GM18909 (cell line): ENCODE measurements around the gene CARD8.

Experiments used
- ATAC-seq: cut with Tn5 transposase; IDR thresholded peaks from one replicate; pipeline ENCODE4 v1.9.1; 2021; ENCODE audit warnings: mild to moderate bottlenecking; ENCODE audit not compliant: unreplicated experiment, poor library complexity

The CARD8 gene

DNA sequence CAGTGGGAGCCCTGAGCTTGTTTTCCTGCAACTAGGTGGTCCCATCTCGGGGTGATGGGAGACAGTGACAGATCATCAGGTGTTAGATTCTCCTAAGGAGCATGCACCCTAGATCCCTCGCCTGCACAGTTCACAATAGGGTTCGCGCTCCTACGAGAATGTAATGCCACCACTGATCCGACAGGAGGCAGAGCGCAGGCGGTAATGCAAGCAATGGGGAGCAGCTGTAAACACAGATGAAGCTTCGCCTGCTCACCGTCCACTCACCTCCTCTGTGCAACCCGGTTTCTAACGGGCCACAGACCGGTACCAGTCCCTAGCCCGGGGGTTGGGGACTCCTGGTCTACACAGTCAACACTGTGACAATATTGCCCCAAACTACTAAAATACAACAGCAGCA is 38.8 kb downstream of the CARD8 start:
- no peak for ATAC-seq

DNA sequence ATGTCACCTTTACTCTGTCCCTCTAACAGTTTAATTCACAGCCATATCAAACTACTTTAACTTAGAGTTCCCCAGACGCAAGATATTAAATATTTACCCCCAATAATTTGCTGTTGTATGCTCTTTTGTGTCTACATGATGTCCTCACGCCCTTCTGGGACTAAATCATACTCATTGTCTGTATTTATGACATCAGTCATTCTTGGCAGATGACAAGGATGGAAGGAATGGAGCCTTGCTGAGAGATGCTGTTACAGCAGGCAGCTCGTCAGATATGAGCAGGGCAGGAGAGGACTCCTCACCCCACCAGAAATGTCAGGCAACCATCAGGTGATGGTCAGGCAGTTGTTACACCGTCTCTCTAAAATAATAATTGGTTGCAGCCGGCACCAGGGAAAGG is 41.8 kb downstream of the CARD8 start:
- no peak for ATAC-seq

DNA sequence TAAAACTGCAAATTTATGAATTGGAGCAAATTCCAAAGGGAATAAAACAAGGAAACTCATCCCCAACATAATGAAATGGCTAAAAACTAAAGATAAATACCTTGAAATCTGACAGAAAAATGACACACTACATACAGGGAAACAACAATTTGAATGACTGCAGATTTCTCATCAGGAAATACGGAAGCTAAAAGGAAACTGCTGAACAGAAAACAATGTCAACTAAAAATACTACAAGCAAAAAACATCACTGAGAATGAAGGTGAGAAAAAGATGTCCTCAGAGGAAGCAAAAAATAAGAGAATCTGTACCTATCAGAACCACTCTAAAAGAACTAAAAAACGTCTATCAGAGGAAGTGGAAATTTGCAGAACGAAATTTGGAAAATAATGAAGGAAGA is 45.7 kb downstream of the CARD8 start:
- no peak for ATAC-seq

DNA sequence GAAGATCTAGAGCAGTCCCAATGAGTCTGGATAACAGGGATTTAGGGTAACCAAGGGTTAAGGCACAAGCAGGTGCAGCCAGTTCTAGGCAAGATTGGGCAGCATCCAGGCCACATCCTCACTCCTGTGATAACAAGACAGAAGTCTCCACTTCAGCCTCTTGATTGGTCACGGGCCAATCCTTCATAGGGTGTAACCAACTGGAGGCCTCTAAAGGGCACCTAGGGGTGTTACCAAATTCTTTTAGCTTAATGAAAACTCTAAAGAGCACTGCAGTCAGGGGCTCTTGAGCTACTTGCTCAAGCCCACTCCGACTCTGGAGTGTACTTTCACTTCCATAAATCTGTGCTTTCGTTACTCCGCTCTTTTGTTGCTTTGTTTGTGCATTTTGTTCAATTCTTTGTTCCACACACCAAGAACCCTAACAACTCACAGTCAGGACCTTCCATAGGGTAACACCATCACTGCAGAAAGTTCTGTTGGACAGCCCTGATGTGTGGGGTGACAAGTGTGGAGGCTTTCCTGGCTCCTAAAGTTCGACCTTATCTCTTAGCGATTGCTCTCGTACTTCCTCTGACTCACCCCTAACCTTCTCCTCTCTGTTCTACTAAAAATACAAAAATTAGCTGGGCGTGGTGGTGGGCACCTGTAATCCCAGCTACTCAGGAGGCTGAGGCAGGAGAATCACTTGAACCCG is 49.2 kb downstream of the CARD8 start:
- ATAC-seq = no peak

DNA sequence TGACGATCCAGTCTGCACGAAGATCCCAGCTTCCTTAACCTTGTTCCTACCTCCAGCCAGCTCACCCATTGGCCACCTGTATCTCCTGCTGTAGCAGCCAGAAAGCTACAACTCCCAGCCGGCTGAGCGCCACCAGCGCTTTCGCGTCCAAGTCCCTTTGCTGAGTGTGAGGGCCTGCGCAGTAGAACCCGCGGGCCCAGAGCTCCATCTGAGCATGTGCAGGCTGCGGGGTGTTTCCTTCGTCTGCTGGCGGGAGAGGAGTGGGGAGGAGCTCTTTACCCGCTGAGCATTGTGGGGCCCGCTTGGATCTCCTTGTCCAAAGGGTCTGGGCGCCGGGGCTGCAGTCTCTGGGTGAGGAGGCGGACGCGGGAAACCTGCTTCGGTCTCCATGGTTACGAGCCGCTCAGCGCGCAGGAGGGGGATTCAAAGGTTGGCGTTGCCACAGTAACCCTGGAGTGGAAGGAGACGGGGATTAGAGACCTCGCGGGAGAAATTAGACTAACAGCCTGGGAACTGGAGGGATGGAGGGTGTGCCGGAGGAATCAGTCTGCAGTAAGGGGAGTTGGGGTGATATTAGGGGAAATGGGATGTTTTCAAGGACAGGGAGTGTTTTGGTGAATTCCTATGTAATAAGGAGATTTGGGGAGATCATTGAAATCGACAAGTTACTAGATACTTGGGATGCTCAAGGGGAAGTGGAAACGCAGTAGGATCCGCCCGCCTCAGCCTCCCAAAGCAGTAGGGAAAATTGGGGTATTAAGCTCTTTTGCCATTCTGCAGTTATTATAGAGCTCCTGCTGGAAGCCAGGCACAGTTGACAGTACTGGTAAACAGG is 51.7 kb downstream of the CARD8 start:
- ATAC-seq = peak; percentile 91

DNA sequence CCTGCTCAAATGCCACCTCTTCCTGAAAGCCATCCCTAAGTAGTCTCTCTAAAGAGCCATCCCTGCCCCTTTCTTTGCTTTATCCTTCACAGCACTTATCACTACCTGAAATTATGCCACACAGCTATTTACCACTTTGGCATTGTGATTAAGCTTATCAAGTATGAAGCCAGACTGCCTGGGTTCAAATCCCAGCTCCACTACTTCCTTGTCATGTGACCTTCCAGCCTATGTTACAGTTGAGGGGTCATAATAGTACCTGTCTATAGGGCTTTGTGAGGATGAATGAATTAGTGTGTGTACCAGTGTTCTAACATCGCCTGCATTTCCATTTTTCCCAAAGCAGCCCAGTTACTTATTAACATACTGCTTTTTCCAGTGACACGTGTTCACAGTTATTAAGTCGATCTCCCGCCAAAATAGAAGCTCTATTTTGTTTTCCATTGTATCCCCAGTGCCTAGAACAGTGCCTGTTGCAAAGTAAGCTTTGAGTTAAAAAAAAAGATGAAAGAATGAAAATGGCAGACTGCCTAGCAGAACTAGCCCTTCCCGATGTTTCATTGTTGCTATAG is 52.4 kb downstream of the CARD8 start:
- ATAC-seq = no peak

DNA sequence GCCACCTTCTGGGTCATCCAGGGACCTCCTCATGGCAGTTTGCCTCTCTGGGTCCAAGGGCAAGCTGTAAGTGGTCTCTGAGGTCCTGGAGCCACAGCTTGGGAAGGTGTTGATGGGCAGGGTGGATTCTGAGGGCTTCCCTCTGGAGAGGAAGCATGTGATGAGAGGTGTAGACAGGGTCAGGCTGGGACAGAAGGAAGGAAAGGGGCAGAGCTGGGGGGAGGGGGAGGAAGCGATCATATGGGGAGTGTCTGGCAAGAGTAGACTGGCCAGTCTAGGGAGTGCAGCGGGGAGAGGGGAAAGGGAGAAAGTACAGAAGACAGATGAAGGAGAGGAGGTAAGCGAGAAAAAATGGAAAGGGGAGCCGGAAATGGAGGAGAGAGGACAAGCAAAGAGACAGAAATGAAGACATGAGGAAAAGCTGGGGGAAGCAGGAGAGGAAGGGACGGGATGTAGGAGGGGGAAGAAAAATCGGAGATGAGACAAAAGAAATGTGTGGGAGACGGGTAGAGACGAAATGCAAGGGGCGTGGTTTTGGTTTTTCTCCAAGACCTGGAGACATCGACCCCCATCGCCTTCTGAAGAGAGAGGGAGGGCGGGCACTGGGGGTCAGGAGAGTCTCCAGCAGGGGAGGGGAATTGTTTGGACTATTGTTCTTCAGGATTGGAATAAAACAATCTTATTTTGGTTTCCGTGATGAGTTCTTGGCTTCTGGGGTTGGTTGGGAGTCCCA is 58.6 kb downstream of the CARD8 start:
- ATAC-seq = no peak

DNA sequence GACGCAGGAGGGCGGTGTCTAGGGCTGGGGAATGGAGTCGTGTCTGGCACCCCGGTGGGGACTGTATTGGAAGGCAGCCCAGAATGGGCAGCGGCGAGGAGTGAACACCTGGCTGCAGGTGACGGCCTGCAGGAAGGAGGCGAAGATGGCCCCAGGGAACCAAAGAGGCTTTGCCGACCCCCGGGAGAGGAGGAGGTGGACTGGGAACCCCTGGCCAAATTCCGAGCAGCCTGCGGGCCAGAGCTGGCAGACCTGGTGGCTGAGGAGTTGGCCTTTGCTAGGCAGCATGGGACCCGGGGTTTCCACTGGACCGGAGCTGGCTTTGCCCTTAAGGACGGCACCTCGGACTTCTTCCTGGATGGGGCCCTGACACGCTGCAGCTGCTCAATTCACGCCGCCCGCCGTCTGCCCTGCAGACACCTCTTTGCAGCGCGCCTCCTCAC is 59.4 kb downstream of the CARD8 start:
- no peak for ATAC-seq

DNA sequence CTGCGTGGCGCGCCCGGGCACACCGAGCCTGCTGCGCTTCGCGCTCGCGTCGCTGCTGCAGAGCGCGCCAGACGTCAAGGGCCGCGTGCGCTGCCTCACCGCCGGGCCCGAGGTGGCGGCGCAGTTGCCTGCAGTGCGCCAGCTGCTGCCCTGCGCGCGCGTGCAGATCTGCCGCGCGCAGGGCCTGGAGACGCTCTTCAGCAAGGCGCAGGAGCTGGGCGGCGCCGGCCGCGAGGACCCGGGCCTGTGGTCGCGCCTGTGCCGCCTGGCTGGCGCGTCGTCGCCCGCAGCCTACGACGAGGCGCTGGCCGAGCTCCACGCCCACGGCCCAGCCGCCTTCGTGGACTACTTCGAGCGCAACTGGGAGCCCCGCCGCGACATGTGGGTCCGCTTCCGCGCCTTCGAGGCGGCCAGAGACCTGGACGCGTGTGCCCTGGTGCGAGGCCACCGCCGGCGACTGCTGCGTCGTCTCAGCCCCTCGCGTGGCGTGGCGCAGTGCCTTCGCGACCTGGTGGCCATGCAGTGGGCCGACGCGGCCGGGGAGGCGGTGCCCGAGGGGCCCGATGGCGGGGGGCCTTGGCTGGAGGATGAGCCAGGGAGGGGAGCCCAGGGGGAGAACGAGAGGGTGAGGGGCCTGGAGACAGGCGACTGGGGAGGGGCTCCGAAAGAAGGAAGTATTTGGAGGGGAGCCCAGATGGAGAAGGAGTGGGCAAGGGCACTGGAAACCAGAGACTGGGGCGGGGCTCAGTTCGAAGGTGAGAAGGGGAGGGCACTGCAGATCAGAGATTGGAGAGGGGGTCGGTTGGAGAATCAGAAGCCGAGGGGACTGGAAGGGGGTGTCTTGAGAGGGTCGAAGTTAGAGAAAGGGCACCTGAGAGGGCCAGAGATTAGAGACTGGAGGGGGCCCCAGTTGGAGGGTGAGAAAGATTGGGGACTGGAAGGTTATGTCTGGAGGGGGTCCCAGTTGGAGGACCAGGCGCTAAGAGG is 60.6 kb downstream of the CARD8 start:
- no peak for ATAC-seq

DNA sequence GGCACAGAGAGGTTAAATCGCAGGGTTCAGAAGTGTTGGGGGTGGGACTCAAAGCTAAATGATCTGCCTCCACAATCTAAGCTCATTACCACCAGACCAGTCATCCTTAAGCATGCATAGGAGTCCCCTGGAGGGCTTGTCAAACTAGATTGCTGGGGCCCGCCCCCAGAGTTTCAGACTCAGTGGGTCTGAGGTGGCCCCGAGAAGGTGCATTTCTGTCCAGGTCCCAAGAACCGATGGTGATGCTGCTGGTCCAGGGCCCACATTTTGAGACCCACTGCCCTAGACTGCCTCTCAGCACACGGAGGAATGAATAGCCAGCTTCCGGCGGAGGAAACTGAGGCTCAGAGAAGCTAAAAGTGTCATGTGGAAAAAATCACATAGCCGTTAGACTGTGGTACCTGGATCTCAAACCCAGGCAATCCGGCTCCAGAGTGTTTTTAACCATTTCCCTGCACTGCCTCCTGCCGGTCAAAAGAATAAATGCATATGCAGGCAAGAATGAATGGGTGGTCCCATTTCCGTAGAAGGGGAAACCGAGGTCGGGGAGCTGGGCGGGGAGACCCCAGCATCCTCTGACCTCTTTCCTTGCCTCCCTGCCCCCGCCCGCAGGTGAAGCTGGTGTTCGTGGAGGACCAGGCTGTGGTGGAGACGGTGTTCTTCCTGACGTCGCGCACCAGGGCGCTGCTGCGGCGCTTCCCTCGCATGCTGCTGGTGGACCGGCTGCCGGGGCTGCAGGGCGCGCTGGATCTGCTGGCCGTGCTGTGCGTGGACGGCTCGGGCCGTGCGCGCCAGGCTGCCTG is 61.5 kb downstream of the CARD8 start:
- no peak for ATAC-seq

DNA sequence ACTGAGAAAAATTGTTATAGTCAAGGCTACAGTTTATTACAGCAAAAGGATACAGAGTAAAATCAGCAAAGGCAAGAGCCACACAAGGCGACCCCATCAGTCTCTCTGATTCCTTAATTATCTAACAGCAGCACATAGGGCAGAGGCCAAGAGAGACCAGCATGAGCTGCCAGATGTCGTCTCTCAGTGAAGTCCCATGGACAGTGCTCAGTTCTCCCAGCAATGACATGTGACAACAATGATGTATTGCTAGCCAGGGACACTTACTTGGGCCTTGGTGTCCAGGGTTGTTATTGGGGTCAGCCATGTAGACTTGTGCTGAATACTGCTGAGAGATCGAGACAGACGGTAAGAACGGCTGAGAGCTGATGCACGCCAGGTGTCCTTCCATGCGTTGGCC is 63.0 kb downstream of the CARD8 start:
- no peak for ATAC-seq

DNA sequence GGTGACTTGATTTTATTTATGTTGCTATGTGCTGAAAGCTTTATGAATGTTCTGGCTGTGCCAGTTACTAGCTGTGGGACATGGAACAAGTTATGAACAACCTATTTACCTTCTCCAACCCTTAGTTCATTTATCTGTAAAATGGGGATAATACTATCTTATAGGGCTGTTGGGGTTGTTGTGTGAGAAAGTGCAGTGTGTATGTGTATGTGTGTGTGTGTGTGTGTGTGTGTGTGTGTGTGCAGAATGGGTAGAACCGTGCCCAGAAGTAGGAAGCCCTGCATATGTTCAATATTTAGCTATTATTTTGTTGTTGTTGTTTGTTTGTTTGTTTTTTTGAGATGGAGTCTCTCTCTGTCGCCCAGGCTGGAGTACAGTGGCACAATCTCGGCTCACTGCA is 64.8 kb downstream of the CARD8 start:
- ATAC-seq = no peak

DNA sequence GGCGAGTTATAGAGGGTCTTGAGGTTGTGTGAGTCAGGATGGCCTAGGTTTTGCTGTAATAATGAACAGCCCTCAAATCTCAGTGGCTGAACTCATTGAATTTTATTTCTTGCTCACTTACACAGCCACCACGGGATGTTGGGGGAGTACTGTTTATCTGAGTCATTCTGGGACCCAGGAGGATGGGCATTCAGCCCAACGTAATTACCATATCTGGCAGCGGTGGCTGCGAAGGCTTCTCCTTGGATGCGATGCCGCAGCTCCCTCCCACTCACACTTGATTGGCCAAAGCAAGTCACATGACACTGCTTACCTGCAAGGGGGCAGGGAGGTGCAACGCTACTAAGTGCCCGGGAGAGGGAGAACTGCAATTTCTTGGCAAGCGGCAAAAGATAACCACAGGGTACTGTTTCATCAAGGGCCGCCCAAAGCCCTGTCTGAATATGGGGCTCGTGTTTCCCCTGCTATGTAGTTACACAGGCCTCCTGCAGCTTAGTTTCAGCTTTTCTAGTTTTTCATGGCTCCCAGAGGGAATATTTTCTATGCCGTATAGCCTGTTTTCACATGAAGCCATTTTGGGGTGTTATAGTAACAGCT is 65.3 kb downstream of the CARD8 start:
- no peak for ATAC-seq

DNA sequence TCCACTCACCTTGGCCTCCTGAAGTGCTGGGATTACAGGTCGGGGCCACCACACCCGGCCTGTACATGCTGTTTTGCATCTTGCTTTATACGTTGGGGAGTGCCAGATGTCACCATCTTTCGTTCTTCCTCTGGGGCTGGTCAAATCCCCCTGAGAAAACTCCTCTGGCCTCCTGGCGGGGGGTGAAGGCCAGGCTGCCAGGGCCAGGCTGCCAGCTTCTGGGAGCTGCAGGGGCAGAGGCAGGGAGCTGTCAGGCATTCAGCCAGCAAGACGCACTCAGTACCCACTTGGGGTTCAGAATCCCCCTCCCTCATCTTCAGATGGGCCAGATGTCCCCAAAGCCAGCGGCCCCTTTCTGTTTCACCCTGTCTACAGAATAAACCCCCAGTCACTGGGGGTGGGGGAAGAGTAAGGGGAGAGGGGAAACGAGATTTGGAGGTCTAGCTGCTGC is 69.1 kb downstream of the CARD8 start:
- ATAC-seq = peak; percentile 73

DNA sequence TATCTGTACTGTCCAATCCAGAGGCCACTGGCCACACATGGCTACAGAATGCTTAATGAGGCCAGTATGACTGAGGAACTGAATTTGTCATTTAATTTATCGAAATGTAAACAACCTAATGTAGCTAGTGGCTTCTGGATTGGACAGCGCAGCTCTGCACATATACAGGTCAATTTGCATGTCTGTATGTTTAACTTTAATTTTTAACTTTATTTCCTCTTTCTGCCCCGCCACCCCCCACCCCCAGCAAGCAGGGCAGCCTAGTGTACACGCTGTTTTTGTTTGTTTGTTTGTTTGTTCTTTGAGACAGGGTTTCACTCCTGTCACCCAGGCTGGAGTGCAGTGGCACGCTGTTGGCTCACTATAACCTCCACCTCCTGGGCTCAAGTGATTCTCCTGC is 69.7 kb downstream of the CARD8 start:
- ATAC-seq = peak; percentile 45

DNA sequence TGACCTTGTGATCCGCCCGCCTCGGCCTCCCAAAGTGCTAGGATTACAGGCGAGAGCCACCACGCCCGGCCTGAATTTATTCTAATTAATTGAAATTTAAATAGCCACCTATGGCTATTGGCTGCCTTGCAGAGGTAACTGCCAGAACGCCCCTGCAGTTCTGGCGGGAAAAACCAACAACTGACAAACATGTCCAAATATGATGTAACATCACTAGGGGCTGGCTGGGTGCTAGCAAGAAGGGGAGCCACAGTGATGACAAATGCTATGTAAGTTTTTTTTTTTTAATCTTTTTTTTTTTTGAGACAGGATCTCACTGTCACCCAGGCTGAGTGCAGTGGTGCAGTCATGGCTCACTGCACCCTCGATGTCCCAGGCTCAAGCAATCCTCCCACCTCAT is 72.4 kb downstream of the CARD8 start:
- ATAC-seq = no peak

DNA sequence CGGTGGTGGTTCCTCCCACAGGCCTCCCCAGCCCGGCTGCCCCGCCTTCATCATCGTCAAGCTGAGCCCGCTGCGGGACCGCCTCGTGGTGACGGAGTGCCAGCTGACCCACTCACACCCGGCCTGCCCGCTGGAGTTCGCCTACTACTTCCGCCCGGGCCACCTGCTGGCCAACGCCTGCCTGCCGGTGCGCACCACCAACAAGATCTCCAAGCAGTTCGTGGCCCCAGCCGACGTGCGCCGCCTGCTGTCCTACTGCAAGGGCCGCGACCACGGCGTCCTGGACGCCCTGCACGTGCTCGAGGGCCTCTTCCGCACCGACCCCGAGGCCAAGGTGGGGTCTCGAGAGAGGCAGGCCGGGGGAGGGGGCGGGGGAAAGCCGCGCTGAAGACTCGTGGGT is 73.3 kb downstream of the CARD8 start:
- ATAC-seq = no peak

DNA sequence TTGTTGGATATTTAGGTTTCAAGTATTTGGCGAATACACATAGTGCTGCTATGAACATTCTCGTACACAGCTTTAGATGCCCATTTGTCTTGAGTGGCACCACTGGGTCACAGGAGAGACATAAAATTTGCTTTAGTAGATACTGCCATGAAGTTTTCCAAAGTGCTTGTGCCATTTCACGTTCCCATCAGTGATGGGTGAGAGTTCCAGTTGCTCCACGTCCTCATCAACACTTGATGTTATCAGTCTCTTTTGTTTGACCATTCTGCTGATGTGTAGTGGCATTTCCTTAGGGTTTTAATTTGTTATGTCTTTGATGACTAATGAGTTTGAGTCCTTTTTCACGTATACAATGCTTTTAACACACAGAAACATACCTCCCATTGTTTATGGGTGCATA is 74.2 kb downstream of the CARD8 start:
- ATAC-seq = no peak
